Measurements from ENCODE around the gene CXCR3. TPM values are rescaled to one million over a fixed set of nuclear protein-coding genes. Genes with fewer than 3 reads are reported as not detected.

Gene CXCR3
- total and polyA plus RNA-seq, 11 donors, result 0.11 to 2.6 (median 0.29) TPM; not detected in 6

DNA sequence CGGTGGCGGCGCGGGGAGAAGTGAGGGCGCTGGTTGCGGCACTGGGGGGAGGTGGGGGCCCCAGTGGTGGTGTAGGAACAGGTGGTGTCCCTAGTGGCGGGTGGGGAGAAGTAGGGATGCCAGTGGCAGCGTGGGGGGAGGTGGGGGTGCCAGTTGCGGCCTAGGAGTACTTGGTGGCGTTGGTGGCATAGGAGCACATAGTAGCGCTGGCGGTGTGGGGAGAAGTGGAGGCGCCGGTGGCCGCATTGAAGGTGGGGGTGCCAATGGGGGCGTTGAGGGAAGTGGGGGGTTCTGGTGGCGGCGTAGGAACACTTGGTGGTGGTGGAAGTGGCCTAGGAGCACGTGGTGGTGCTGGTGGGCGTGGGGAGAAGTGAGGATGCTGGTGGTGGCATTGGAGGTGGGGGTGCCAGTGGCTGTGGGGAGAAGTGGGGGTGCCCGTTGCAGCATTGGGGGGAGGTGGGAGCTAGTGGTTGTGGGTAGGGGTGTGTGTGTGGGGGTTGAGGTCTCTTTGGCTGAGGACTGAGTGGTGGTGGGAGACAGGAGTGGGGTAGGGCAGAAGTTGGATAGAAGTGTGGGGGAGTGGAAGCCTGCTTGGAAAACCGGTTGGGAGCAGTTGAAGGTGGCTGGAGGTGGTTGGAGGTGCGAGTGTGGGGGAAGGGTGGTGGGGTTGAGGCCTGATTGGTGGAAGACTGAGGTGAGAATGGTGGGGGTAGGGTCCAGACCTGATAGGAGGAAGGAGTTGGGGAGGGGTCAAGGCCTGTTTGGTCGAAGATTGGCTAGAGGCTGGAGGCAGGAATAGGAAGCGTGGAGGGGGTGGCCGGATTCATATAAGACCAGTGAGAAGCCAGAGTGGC lies 38.9 kb downstream of the CXCR3 start:
- H3K27ac ChIP-seq, result peak overlapping the region in 1 of 12 donors; percentile 46
- H3K4me1 ChIP-seq, result no peaks in the 10 kb centered on the region
- H3K27me3 ChIP-seq, result peaks cover 0 to 4% (median 0%) of the 10 kb centered on the region in 9 donors
- intact Hi-C loops (cut with DNase I), result loop anchor here in 1 of 10 donors (10.0 kb wide), 1 partner anchor 185 kb away; no protein-coding TSS in a partner anchor
- WGBS, 4 donors, result 92 to 95% (median 94%) methylated on average over 25 to 26 of the region's 26 CpGs
- peaks cover 0 to 40% (median 24%) of the 10 kb centered on the region in 9 donors for H3K36me3 ChIP-seq
- H3K4me3 ChIP-seq, result no peak overlapping the region
- H3K9me3 ChIP-seq, result no peaks in the 10 kb centered on the region
- TF ChIP-seq, protein P1, sequence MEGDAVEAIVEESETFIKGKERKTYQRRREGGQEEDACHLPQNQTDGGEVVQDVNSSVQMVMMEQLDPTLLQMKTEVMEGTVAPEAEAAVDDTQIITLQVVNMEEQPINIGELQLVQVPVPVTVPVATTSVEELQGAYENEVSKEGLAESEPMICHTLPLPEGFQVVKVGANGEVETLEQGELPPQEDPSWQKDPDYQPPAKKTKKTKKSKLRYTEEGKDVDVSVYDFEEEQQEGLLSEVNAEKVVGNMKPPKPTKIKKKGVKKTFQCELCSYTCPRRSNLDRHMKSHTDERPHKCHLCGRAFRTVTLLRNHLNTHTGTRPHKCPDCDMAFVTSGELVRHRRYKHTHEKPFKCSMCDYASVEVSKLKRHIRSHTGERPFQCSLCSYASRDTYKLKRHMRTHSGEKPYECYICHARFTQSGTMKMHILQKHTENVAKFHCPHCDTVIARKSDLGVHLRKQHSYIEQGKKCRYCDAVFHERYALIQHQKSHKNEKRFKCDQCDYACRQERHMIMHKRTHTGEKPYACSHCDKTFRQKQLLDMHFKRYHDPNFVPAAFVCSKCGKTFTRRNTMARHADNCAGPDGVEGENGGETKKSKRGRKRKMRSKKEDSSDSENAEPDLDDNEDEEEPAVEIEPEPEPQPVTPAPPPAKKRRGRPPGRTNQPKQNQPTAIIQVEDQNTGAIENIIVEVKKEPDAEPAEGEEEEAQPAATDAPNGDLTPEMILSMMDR (IDR thresholded peaks at IDR 0.05), result no peak
- TF ChIP-seq POLR2A (IDR thresholded peaks at IDR 0.05), result no peak
- ATAC-seq (peak in 1 of 4 donors; percentile 18), DNase-seq (no peak)

DNA sequence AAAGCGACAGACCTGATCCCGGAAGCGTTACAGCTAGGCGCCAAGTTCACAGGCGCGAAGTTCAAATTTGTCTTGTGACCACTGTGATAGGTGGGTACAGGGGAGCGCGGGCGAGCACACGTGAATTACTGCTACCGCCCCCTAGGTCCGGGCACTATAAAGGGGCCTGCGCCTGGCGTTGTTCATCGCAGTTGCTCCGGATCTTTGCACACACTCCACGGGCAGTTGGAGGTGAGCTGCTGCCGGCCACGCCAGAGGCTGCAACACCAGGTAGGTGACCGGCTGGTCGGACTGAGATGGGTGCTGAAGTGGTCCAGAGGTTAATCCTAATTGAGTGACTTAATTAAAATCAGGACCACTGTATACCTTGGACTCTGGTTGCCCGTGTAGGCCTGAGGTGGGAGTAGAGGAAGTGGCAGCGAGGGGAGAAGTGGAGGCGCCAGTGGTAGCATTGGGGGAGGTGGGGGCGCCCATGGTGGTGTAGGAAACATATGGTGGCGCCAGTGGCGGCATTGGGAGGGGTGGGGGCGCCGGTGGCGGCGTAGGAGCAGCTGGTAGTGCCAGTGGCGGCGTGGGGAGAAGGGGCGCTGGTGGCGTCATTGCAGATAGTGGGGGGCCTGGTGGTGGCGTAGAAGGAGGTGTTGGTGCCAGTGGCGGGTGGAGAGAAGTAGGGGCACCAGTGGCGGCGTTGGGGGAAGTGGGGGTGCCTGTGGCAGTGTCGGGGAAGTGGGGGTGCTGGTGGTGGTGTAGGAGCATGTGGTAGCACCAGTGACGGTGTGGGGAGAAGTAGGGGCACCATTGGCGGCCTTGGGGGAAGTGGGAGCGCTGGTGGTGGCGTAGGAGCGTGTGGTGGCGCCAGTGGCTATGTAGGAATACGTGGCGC lies 39.8 kb downstream of the CXCR3 start, which contains the start of gene GCNA:
GCNA (plus strand) TSS at position 185 of the 883 bp plus-strand sequence. CDS start 2,385 bp downstream, outside the sequence.
- H3K27me3 ChIP-seq, result peaks cover 0 to 4% (median 0%) of the 10 kb centered on the region in 9 donors
- no peaks in the 10 kb centered on the region for H3K4me1 ChIP-seq
- intact Hi-C loops (cut with DNase I), result loop anchor here in 1 of 10 donors (10.0 kb wide), 1 partner anchor 184 kb away; no protein-coding TSS in a partner anchor
- no peak for TF ChIP-seq POLR2A (IDR thresholded peaks at IDR 0.05)
- TF ChIP-seq, protein P1 (IDR thresholded peaks at IDR 0.05), result no peak
- H3K36me3 ChIP-seq, result peaks cover 0 to 49% (median 33%) of the 10 kb centered on the region in 9 donors
- H3K9me3 ChIP-seq, result no peaks in the 10 kb centered on the region
- peak in 1 of 4 donors; percentile 14 for ATAC-seq
- H3K27ac ChIP-seq, result peak within 1 kb of the TSS in 2 of 12 donors; percentile 9 to 19
- no peak for DNase-seq
- no peak within 1 kb of the TSS for H3K4me3 ChIP-seq
- WGBS, 4 donors, result 94 to 99% (median 97%) methylated on average over 40 to 48 of the region's 48 CpGs

DNA sequence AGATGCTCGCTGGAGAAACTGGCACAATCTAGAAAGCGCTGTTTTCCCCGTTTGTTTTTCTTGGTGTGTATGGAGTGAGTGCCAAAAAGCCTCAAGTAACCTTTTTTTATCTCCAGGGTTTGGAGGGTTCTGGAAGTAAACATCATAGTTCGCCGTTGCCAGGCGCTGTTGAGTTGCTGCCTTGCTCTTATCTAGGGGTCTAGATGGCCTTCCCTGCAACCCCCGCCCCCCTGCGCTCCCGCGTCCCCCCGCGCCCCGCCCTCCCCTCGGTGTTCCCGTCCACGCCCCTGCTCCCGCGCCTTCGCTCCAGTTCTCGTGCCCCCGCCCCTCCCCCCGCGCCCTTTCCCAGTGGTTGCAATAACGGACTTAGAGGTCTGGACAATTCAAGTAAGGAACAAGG lies 40.6 kb downstream of the CXCR3 start:
- DNase-seq, result peak in 1 of 5 donors; percentile 43

More for the DNA sequence above, 40.6 kb downstream of the CXCR3 start:
- WGBS, 4 donors, result 77 to 80% (median 78%) methylated on average over 24 of the region's 24 CpGs
- H3K4me3 ChIP-seq, result no peak overlapping the region
- TF ChIP-seq POLR2A (IDR thresholded peaks at IDR 0.05), result no peak
- TF ChIP-seq, protein P1 (IDR thresholded peaks at IDR 0.05), result no peak
- H3K27me3 ChIP-seq, result peaks cover 0 to 4% (median 0%) of the 10 kb centered on the region in 9 donors
- H3K36me3 ChIP-seq, result peaks cover 0 to 53% (median 41%) of the 10 kb centered on the region in 9 donors
- no peaks in the 10 kb centered on the region for H3K9me3 ChIP-seq
- intact Hi-C loops (cut with DNase I), result loop anchor here in 1 of 10 donors (10.0 kb wide), 1 partner anchor 183 kb away; no protein-coding TSS in a partner anchor
- peak overlapping the region in 1 of 12 donors; percentile 19 for H3K27ac ChIP-seq
- ATAC-seq, result peak in 3 of 4 donors; percentile 27 to 55 (median 38)
- H3K4me1 ChIP-seq, result no peaks in the 10 kb centered on the region

Measured in heart left ventricle (tissue), 16 donors.